NCI-H460 (cell line): Measurements from ENCODE around the gene JMJD8. TPM values are rescaled to one million over a fixed set of nuclear protein-coding genes. Genes with fewer than 3 reads are reported as not detected.

Experiments
- DNase-seq: peaks from one replicate; pipeline ENCODE4 v3.0.0-alpha.2; 2016; ENCODE audit warnings: low read depth; ENCODE audit errors: extremely low read depth
- total RNA-seq: library from RNA; depleted of rRNA; stranded (reverse); fragments of >200 nt; shearing (Covaris generic); gene quantifications from 2 replicates; pipeline ENCODE4 v1.2.3, GENCODE V29; 2014

Gene JMJD8
- total RNA-seq, 1 experiment from 2014 or later, result 46.5 TPM

GRCh38 chr16:645852-646678 lies 38.1 kb downstream of the JMJD8 start:
- DNase-seq, result no peak

GRCh38 chr16:644556-644955 lies 39.6 kb downstream of the JMJD8 start:
- no peak for DNase-seq

- DNase-seq, result no peak
Measured at GRCh38 chr16:643050-643368, 41.1 kb downstream of the JMJD8 start.

- no peak for DNase-seq
Measured at GRCh38 chr16:642189-643049, 41.7 kb downstream of the JMJD8 start.

- DNase-seq, result peak; percentile 74
Measured at GRCh38 chr16:641326-642188, 42.6 kb downstream of the JMJD8 start, which contains the start of gene MCRIP2. Gene MCRIP2, plus strand, starts transcription at chr16:641828. Its CDS starts 164 bp downstream, at chr16:641992.

GRCh38 chr16:640614-641013 lies 43.5 kb downstream of the JMJD8 start:
- no peak for DNase-seq

GRCh38 chr16:638836-639235 lies 45.3 kb downstream of the JMJD8 start:
- no peak for DNase-seq

- DNase-seq, result no peak
Measured at GRCh38 chr16:638034-638543, 46.0 kb downstream of the JMJD8 start.

- peak; percentile 89 for DNase-seq
Measured at GRCh38 chr16:637081-638018, 46.8 kb downstream of the JMJD8 start.

- DNase-seq, result peak; percentile 94
Measured at GRCh38 chr16:636206-637080, 47.7 kb downstream of the JMJD8 start, which contains the start of gene METTL26. Gene METTL26, minus strand, starts transcription at chr16:636305. Its CDS starts 15 bp downstream, at chr16:636290.

GRCh38 chr16:635573-636205 lies 48.4 kb downstream of the JMJD8 start:
- DNase-seq, result no peak

- DNase-seq, result no peak
Measured at GRCh38 chr16:634996-635395, 49.1 kb downstream of the JMJD8 start.

- DNase-seq, result no peak
Measured at GRCh38 chr16:634051-634670, 50.0 kb downstream of the JMJD8 start.

GRCh38 chr16:633336-634050 lies 50.6 kb downstream of the JMJD8 start:
- DNase-seq, result no peak

GRCh38 chr16:632486-633335 lies 51.4 kb downstream of the JMJD8 start:
- no peak for DNase-seq

GRCh38 chr16:631808-632358 lies 52.3 kb downstream of the JMJD8 start:
- DNase-seq, result no peak
